ENCODE measurements around the gene FAM20B. TPM values are rescaled to one million over a fixed set of nuclear protein-coding genes. Genes with fewer than 3 reads are reported as not detected.

Gene FAM20B
- total RNA-seq, 1 experiment from 2014 or later, result 35.4 TPM

DNA sequence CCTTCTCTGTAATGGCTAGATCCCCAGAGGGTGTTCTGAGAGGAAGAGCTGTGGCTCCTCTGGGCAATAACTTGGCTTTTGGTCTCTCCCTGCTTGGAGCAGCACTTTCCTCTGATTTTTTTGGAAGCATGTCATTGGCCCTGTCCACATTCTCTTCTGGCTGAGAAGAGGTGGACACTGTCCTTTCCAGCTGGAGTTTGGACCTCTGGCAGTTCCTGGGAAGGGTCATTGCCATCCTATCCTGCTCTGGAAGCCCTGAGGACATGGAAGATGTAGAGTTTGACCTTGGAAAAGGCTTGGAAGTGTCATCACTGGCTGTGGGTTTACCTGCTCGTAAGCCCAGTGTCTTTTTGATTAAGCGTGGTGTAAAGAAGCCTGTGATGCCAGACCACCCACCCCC lies 83.0 kb downstream of the FAM20B start:
- Histone ChIP-seq H3K23ac (ENCODE audit: insufficient read length, low read depth, low read length) (no peak overlapping the region), H2AFZ (ENCODE audit: low read length) (no peak overlapping the region), H3K56ac (ENCODE audit: insufficient read length, low read depth, low read length) (no peak overlapping the region), H3K18ac (ENCODE audit: insufficient read length, low read depth, low read length) (no peak overlapping the region), H3K9me3 (ENCODE audit: control insufficient read depth, low read depth, low read length) (no peaks in the 10 kb centered on the region), H4K5ac (ENCODE audit: insufficient read length, low read depth, low read length) (no peak overlapping the region), H3K4me1 (ENCODE audit: insufficient read depth, low read length) (no peaks in the 10 kb centered on the region), H4K8ac (replicated peaks; ENCODE audit: insufficient read length, low read depth, low read length) (no peak overlapping the region), H3T11ph (ENCODE audit: low read length) (no peak overlapping the region), H3K27me3 (ENCODE audit: insufficient read depth, low read length) (no peaks in the 10 kb centered on the region), H3K14ac (ENCODE audit: insufficient read depth, low read length) (no peak overlapping the region), H2BK120ac (ENCODE audit: low read depth, low read length, poor library complexity, severe bottlenecking) (no peak overlapping the region), H3K27ac (ENCODE audit: insufficient read length, low read depth, low read length) (no peak overlapping the region), H3K79me1 (ENCODE audit: insufficient read depth, low read depth, low read length, poor library complexity, severe bottlenecking) (no peaks in the 10 kb centered on the region), H2AK5ac (ENCODE audit: insufficient read length, low read length) (no peak overlapping the region), H4K20me1 (ENCODE audit: control insufficient read depth, insufficient read depth, insufficient read length) (no peaks in the 10 kb centered on the region), H2BK20ac (ENCODE audit: low read depth, low read length, poor library complexity, severe bottlenecking) (no peak overlapping the region), H2BK5ac (ENCODE audit: insufficient read length, low read length) (no peak overlapping the region), H3K4ac (ENCODE audit: low read depth, low read length) (no peak overlapping the region), H3K79me2 (ENCODE audit: insufficient read depth, low read length) (no peaks in the 10 kb centered on the region), H2BK12ac (ENCODE audit: insufficient read length, low read depth, low read length) (no peak overlapping the region), H2BK15ac (ENCODE audit: low read depth, low read length) (no peak overlapping the region), H4K91ac (ENCODE audit: insufficient read length, low read depth, low read length) (no peak overlapping the region), H3K23me2 (ENCODE audit: insufficient read length, low read depth, low read length, poor library complexity, severe bottlenecking) (no peaks in the 10 kb centered on the region), H3K4me2 (ENCODE audit: insufficient read depth, insufficient read length, low read length) (no peak overlapping the region), H3K9ac (ENCODE audit: extremely low read depth, insufficient read length, low read length) (no peak overlapping the region)
- TF ChIP-seq, protein P1, sequence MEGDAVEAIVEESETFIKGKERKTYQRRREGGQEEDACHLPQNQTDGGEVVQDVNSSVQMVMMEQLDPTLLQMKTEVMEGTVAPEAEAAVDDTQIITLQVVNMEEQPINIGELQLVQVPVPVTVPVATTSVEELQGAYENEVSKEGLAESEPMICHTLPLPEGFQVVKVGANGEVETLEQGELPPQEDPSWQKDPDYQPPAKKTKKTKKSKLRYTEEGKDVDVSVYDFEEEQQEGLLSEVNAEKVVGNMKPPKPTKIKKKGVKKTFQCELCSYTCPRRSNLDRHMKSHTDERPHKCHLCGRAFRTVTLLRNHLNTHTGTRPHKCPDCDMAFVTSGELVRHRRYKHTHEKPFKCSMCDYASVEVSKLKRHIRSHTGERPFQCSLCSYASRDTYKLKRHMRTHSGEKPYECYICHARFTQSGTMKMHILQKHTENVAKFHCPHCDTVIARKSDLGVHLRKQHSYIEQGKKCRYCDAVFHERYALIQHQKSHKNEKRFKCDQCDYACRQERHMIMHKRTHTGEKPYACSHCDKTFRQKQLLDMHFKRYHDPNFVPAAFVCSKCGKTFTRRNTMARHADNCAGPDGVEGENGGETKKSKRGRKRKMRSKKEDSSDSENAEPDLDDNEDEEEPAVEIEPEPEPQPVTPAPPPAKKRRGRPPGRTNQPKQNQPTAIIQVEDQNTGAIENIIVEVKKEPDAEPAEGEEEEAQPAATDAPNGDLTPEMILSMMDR (conservative IDR thresholded peaks at IDR 0.05), result no peak
- Mint-ChIP-seq H3K9me3 (no peaks in the 10 kb centered on the region), H3K4me3 (no peak overlapping the region), H3K4me1 (peaks cover 12 to 16% of the 10 kb centered on the region in 2 experiments), H3K36me3 (ENCODE audit: insufficient read depth in 1 of 3, low read depth in 3 of 3) (peaks cover 19 to 49% (median 44%) of the 10 kb centered on the region in 3 experiments; a peak in 6 of 7 replicates), H3K27ac (peak overlapping the region in 1 of 3 experiments; percentile 70; a peak in 1 of 7 replicates), H3K27me3 (ENCODE audit: low read depth) (no peaks in the 10 kb centered on the region; the same call in 1 of the 2 replicates)
- no peak for DNase-seq
- WGBS (ENCODE audit: extremely low coverage, insufficient read length, low lambda C conversion rate), result no CpG with 5 or more reads among the region's 2 CpGs

Data from H9 (cell line).